H1 (cell line): ENCODE measurements around the gene LIPG. TPM values are rescaled to one million over a fixed set of nuclear protein-coding genes. Genes with fewer than 3 reads are reported as not detected.

Source experiments
- ATF2 ChIP-seq: IDR thresholded peaks from 2 replicates; pipeline ENCODE4 v1.6.1; 2012; ENCODE audit warnings: low read length, inconsistent platforms
- BACH1 ChIP-seq: IDR thresholded peaks from 2 replicates; pipeline ENCODE4 v1.6.1; 2012; ENCODE audit warnings: low read length, improper control_type of control experiment
- BCL11A ChIP-seq, 2 experiments: IDR thresholded peaks; one replicate each; pipeline ENCODE4 v1.6.1; 2011; ENCODE audit warnings: low read depth in 2 of 2, low read length in 2 of 2, mild to moderate bottlenecking in 2 of 2
- BRCA1 ChIP-seq: IDR thresholded peaks from 2 replicates; pipeline ENCODE4 v1.6.1; 2012; ENCODE audit warnings: low read depth, low read length, improper control_type of control experiment
- CBX5 ChIP-seq: fragments of 300-800, 300-1000 bp; sonication (generic); IDR thresholded peaks from 2 replicates; pipeline ENCODE4 v1.7.1; 2016; ENCODE audit warnings: antibody characterized with exemption, low read length, low read depth
- CHD1 ChIP-seq: IDR thresholded peaks from 2 replicates; pipeline ENCODE4 v1.6.1; 2012; ENCODE audit warnings: low read depth, low read length, improper control_type of control experiment
- FOSL1 ChIP-seq: IDR thresholded peaks from 2 replicates; pipeline ENCODE4 v1.6.1; 2011; ENCODE audit warnings: mild to moderate bottlenecking, low read depth, low read length, moderate library complexity; ENCODE audit not compliant: insufficient read depth
- HDAC6 ChIP-seq: IDR thresholded peaks from one replicate; pipeline ENCODE4 v1.7.1; 2012; ENCODE audit warnings: low read depth, mild to moderate bottlenecking, inconsistent platforms, low read length, moderate library complexity
- KDM1A ChIP-seq: fragments of 200-600, 300-600 bp; sonication (generic); IDR thresholded peaks from 2 replicates; pipeline ENCODE4 v1.7.1; 2016; ENCODE audit warnings: mild to moderate bottlenecking, low read length, borderline replicate concordance
- KDM5A ChIP-seq: fragments of 200-600 bp; IDR thresholded peaks from 2 replicates; pipeline ENCODE4 v1.7.1; 2012; ENCODE audit warnings: mild to moderate bottlenecking, low read length, inconsistent platforms, mixed read lengths
- MAX ChIP-seq: IDR thresholded peaks from 2 replicates; pipeline ENCODE4 v1.6.1; 2012; ENCODE audit warnings: inconsistent platforms
- NANOG ChIP-seq: IDR thresholded peaks from 2 replicates; pipeline ENCODE4 v1.6.1; 2011; ENCODE audit warnings: low read length, low read depth, mild to moderate bottlenecking, inconsistent platforms; ENCODE audit not compliant: insufficient read depth, poor library complexity, severe bottlenecking
- NRF1 ChIP-seq: IDR thresholded peaks from 2 replicates; pipeline ENCODE4 v1.6.1; 2011; ENCODE audit warnings: mild to moderate bottlenecking, low read depth, low read length, improper control_type of control experiment
- POLR2AphosphoS5 ChIP-seq: IDR thresholded peaks from 2 replicates; pipeline ENCODE4 v1.6.1; 2011; ENCODE audit warnings: low read depth, low read length
- POU5F1 ChIP-seq: IDR thresholded peaks from 2 replicates; pipeline ENCODE4 v1.6.1; 2011; ENCODE audit warnings: low read depth, mild to moderate bottlenecking, low read length, moderate library complexity
- RBBP5 ChIP-seq: IDR thresholded peaks from 2 replicates; pipeline ENCODE4 v1.7.1; 2012; ENCODE audit warnings: low read depth, mild to moderate bottlenecking, inconsistent platforms, low read length, moderate library complexity, borderline replicate concordance
- RXRA ChIP-seq: IDR thresholded peaks from 2 replicates; pipeline ENCODE4 v1.6.1; 2011; ENCODE audit warnings: low read depth, mild to moderate bottlenecking, low read length, moderate library complexity; ENCODE audit not compliant: insufficient read depth
- SIX5 ChIP-seq: IDR thresholded peaks from 2 replicates; pipeline ENCODE4 v1.6.1; 2011; ENCODE audit warnings: mild to moderate bottlenecking, low read depth, low read length
- SUZ12 ChIP-seq: fragments of 200-600 bp; sonication (generic); IDR thresholded peaks from 2 replicates; pipeline ENCODE4 v1.6.1; 2012; ENCODE audit warnings: mild to moderate bottlenecking, inconsistent platforms, low read length, moderate library complexity, mixed read lengths
- USF2 ChIP-seq: IDR thresholded peaks from 2 replicates; pipeline ENCODE4 v1.6.1; 2011; ENCODE audit warnings: low read length, improper control_type of control experiment
- YY1 ChIP-seq: IDR thresholded peaks from 2 replicates; pipeline ENCODE4 v1.6.1; 2011; ENCODE audit warnings: low read depth, mild to moderate bottlenecking, low read length
- ZNF274 ChIP-seq: IDR thresholded peaks from 2 replicates; pipeline ENCODE4 v1.7.0; 2012; ENCODE audit warnings: low read length, borderline replicate concordance; ENCODE audit errors: extremely low read depth
- polyA plus RNA-seq, 7 experiments: library from polyadenylated mRNA; depleted of rRNA in 3 of 7; stranded (reverse) in 5 of 7; unstranded in 2 of 7; fragments of >200 nt in 5 of 7; fragments of 200-250 nt in 2 of 7; gene quantifications; 1 replicate in 5 of 7; 2 replicates in 1 of 7; 4 replicates in 1 of 7; pipeline versions ENCODE4 v1.2.1 to v1.2.3, GENCODE V29; 2011 to 2013; ENCODE audit warnings: missing spikeins in 2 of 7, mixed read lengths in 2 of 7
- total RNA-seq: library from RNA; stranded (reverse); fragmentation: NEBNext Ultra II Directional; extraction: Animal tissue kit (Norgen Biotek cat#: 25700); gene quantifications from 2 replicates; pipeline ENCODE4 v1.2.1, GENCODE V29; 2021

LIPG gene
- total and polyA plus RNA-seq, 2 of the 8 experiments (the other 6 are each of a cell fraction or from before 2014, with no cell fraction given): 9.2 to 9.8 TPM

- TF ChIP-seq NANOG: no peak
- no peak for TF ChIP-seq CHD1
- TF ChIP-seq CBX5: no peak
- TF ChIP-seq POU5F1: no peak
- TF ChIP-seq KDM1A: no peak
- peak; percentile 58 for TF ChIP-seq MAX
- no peak for TF ChIP-seq KDM5A
- TF ChIP-seq HDAC6: no peak
- peak; percentile 50; the same call in 1 of the 2 replicates for TF ChIP-seq POLR2AphosphoS5
- TF ChIP-seq ZNF274: no peak
- no peak for TF ChIP-seq RXRA
- TF ChIP-seq SUZ12: peak; percentile 42; the same call in 1 of the 2 replicates
- 0 out of 2 replicates have a peak, but pooled peaks have one; percentile 31 for TF ChIP-seq YY1
- TF ChIP-seq NRF1: no peak
- TF ChIP-seq FOSL1: no peak
- TF ChIP-seq USF2: no peak
- TF ChIP-seq SIX5: no peak
- no peak for TF ChIP-seq ATF2
- TF ChIP-seq RBBP5: peak; percentile 41; the same call in 1 of the 2 replicates
- no peak for TF ChIP-seq BRCA1
- TF ChIP-seq BCL11A (IDR thresholded peaks at IDR 0.05; ENCODE audit: low read depth in 2 of 2, low read length in 2 of 2): no peak
- TF ChIP-seq BACH1: no peak
Measured at GRCh38 chr18:49560624-49561288, 1.1 kb upstream of the LIPG start (continued).
